Duodenal mucosa (tissue), 2 donors: ENCODE data around the gene LMF1.

ENCODE experiments used
- H3K27ac ChIP-seq: one replicate; pipeline ENCODE4 v1.7.0; 2013; ENCODE audit warnings: low read depth, low read length
- H3K27me3 ChIP-seq, 2 donors: one replicate each; pipeline ENCODE4 v1.7.0; 2013; ENCODE audit warnings: low read length in 2 of 2, control low read depth in 1 of 2; ENCODE audit not compliant: insufficient read depth in 2 of 2, control insufficient read depth in 1 of 2
- H3K36me3 ChIP-seq, 2 donors: one replicate each; pipeline ENCODE4 v1.7.0; 2013; ENCODE audit warnings: low read length in 2 of 2, control low read depth in 1 of 2; ENCODE audit not compliant: insufficient read depth in 2 of 2, control insufficient read depth in 1 of 2
- H3K4me1 ChIP-seq, 2 donors: one replicate each; pipeline ENCODE4 v1.7.0; 2013; ENCODE audit warnings: low read length in 2 of 2, control low read depth in 1 of 2; ENCODE audit not compliant: insufficient read depth in 2 of 2, control insufficient read depth in 1 of 2
- H3K4me3 ChIP-seq, 2 donors: one replicate each; pipeline ENCODE4 v1.7.0; 2013; ENCODE audit warnings: low read length in 2 of 2, low read depth in 1 of 2
- H3K9ac ChIP-seq, 2 donors: one replicate each; pipeline ENCODE4 v1.7.0; 2013; ENCODE audit warnings: low read length in 2 of 2, low read depth in 1 of 2
- H3K9me3 ChIP-seq, 2 donors: one replicate each; pipeline ENCODE4 v1.7.0; 2013; ENCODE audit warnings: low read length in 2 of 2, control low read depth in 1 of 2; ENCODE audit not compliant: control insufficient read depth in 1 of 2

Gene LMF1

GRCh38 chr16:916035-916799, 54.6 kb downstream of the LMF1 start:
- Histone ChIP-seq H3K9ac (no peak overlapping the region), H3K27ac (no peak overlapping the region), H3K27me3 (no peaks in the 10 kb centered on the region), H3K36me3 (no peaks in the 10 kb centered on the region), H3K4me3 (no peak overlapping the region), H3K9me3 (no peaks in the 10 kb centered on the region), H3K4me1 (no peaks in the 10 kb centered on the region)

- Histone ChIP-seq H3K36me3 (no peaks in the 10 kb centered on the region), H3K27ac (no peak overlapping the region), H3K9me3 (no peaks in the 10 kb centered on the region), H3K4me3 (no peak overlapping the region), H3K9ac (no peak overlapping the region), H3K4me1 (no peaks in the 10 kb centered on the region), H3K27me3 (no peaks in the 10 kb centered on the region)
Observed at GRCh38 chr16:915546-915945, 55.2 kb downstream of the LMF1 start.

- H3K9ac ChIP-seq, result no peak overlapping the region
- no peaks in the 10 kb centered on the region for H3K9me3 ChIP-seq
- no peaks in the 10 kb centered on the region for H3K4me1 ChIP-seq
- H3K27me3 ChIP-seq, result no peaks in the 10 kb centered on the region
- H3K36me3 ChIP-seq, result peaks cover 0 to 6% of the 10 kb centered on the region in 2 donors
- no peak overlapping the region for H3K27ac ChIP-seq
- no peak overlapping the region for H3K4me3 ChIP-seq
Observed at GRCh38 chr16:914440-914839, 56.3 kb downstream of the LMF1 start.

GRCh38 chr16:913817-914439, 56.9 kb downstream of the LMF1 start:
- Histone ChIP-seq H3K4me3 (no peak overlapping the region), H3K9me3 (no peaks in the 10 kb centered on the region), H3K36me3 (peaks cover 0 to 11% of the 10 kb centered on the region in 2 donors), H3K4me1 (no peaks in the 10 kb centered on the region), H3K9ac (no peak overlapping the region), H3K27me3 (no peaks in the 10 kb centered on the region), H3K27ac (no peak overlapping the region)

- Histone ChIP-seq H3K27me3 (no peaks in the 10 kb centered on the region), H3K36me3 (peaks cover 0 to 11% of the 10 kb centered on the region in 2 donors), H3K4me1 (no peaks in the 10 kb centered on the region), H3K9ac (no peak overlapping the region), H3K9me3 (no peaks in the 10 kb centered on the region), H3K4me3 (no peak overlapping the region), H3K27ac (no peak overlapping the region)
Observed at GRCh38 chr16:912684-913613, 57.8 kb downstream of the LMF1 start.

- H3K9me3 ChIP-seq, result no peaks in the 10 kb centered on the region
- no peak overlapping the region for H3K4me3 ChIP-seq
- no peaks in the 10 kb centered on the region for H3K4me1 ChIP-seq
- H3K27ac ChIP-seq, result no peak overlapping the region
- peaks cover 0 to 11% of the 10 kb centered on the region in 2 donors for H3K36me3 ChIP-seq
- no peak overlapping the region for H3K9ac ChIP-seq
- no peaks in the 10 kb centered on the region for H3K27me3 ChIP-seq
Observed at GRCh38 chr16:912322-912683, 58.5 kb downstream of the LMF1 start.

- Histone ChIP-seq H3K36me3 (peaks cover 0 to 11% of the 10 kb centered on the region in 2 donors), H3K4me1 (no peaks in the 10 kb centered on the region), H3K9me3 (peaks cover 0 to 1% of the 10 kb centered on the region in 2 donors), H3K27me3 (no peaks in the 10 kb centered on the region), H3K27ac (no peak overlapping the region), H3K4me3 (no peak overlapping the region), H3K9ac (no peak overlapping the region)
Observed at GRCh38 chr16:911604-912321, 59.0 kb downstream of the LMF1 start.

- H3K9me3 ChIP-seq, result peaks cover 3% of the 10 kb centered on the region in 2 donors
- H3K27ac ChIP-seq, result no peak overlapping the region
- no peak overlapping the region for H3K9ac ChIP-seq
- H3K4me1 ChIP-seq, result no peaks in the 10 kb centered on the region
- H3K27me3 ChIP-seq, result no peaks in the 10 kb centered on the region
- no peak overlapping the region for H3K4me3 ChIP-seq
- H3K36me3 ChIP-seq, result peaks cover 0 to 11% of the 10 kb centered on the region in 2 donors
Observed at GRCh38 chr16:911101-911500, 59.7 kb downstream of the LMF1 start.

GRCh38 chr16:910181-910580, 60.6 kb downstream of the LMF1 start:
- H3K27ac ChIP-seq, result no peak overlapping the region
- no peaks in the 10 kb centered on the region for H3K27me3 ChIP-seq
- H3K9ac ChIP-seq, result no peak overlapping the region
- no peaks in the 10 kb centered on the region for H3K4me1 ChIP-seq
- no peak overlapping the region for H3K4me3 ChIP-seq
- H3K9me3 ChIP-seq, result peaks cover 3% of the 10 kb centered on the region in 2 donors
- peaks cover 0 to 11% of the 10 kb centered on the region in 2 donors for H3K36me3 ChIP-seq
